Endothelial cell of umbilical vein (primary cell): ENCODE data around the gene SLC9A3. TPM values are rescaled to one million over a fixed set of nuclear protein-coding genes. Genes with fewer than 3 reads are reported as not detected.

ENCODE experiments used
- BruUV-seq: library from RNA; stranded (reverse); fragments of 400-500 nt; replicated peaks from 2 replicates; lab custom pipeline; 2021; lab: Mats Ljungman, UMichigan
- CTCF ChIA-PET: fragments of 300-600, 350-600 bp; sonication (Branson Sonifier 250); formaldehyde crosslinking; loops from one replicate; lab custom pipeline; 2021; ENCODE audit warnings: antibody characterized with exemption, inconsistent platforms; lab: Charles Lee
- POLR2A ChIA-PET: fragments of 300-600, 350-600 bp; sonication (Branson Sonifier 250); formaldehyde crosslinking; loops from one replicate; lab custom pipeline; 2021; ENCODE audit warnings: antibody characterized with exemption, inconsistent platforms; lab: Charles Lee
- DNase-seq: peaks from one replicate; pipeline ENCODE4 v3.0.0-alpha.2; 2011; ENCODE audit warnings: low read depth, low spot score
- FAIRE-seq: peaks from 2 replicates; lab custom pipeline; 2011; peaks lifted over from hg19 to GRCh38; lab: Jason Lieb, UNC
- H2AFZ ChIP-seq: 2 replicates; pipeline ENCODE4 v1.6.0; 2012; ENCODE audit warnings: low read depth, low read length, control low read depth, inconsistent platforms
- H3K27ac ChIP-seq: 2 replicates; pipeline ENCODE4 v1.5.1; 2011; ENCODE audit warnings: low read depth, mild to moderate bottlenecking, control low read depth, low read length, moderate library complexity; ENCODE audit not compliant: insufficient read depth
- H3K27me3 ChIP-seq, 2 experiments: 2 replicates each; pipeline versions ENCODE4 v1.6.0 to v1.6.1; 2011; ENCODE audit warnings: low read length in 2 of 2, mixed read lengths in 1 of 2; ENCODE audit not compliant: control insufficient read depth in 2 of 2, insufficient read depth in 2 of 2
- H3K36me3 ChIP-seq, 2 experiments: 2 replicates in 1 of 2; 3 replicates in 1 of 2; pipeline ENCODE4 v1.5.1; 2011; ENCODE audit warnings: low read length in 2 of 2, mild to moderate bottlenecking in 1 of 2, moderate library complexity in 1 of 2; ENCODE audit not compliant: control insufficient read depth in 2 of 2, insufficient read depth in 2 of 2; ENCODE audit errors: extremely low read depth in 1 of 2
- H3K4me1 ChIP-seq: 3 replicates; pipeline ENCODE4 v1.5.1; 2011; ENCODE audit warnings: mild to moderate bottlenecking, low read length; ENCODE audit not compliant: control insufficient read depth, insufficient read depth; ENCODE audit errors: extremely low read depth
- H3K4me2 ChIP-seq: 2 replicates; pipeline ENCODE4 v1.6.1; 2011; ENCODE audit warnings: low read length, control low read depth, mixed read lengths; ENCODE audit not compliant: insufficient read depth
- H3K4me3 ChIP-seq, 3 experiments: fragments of 200-600 bp in 1 of 3; sonication (generic), shearing (Covaris generic) in 1 of 3; replicated peaks in 1 of 3; 2 replicates each; pipeline ENCODE4 v1.5.1; 2011 to 2016; ENCODE audit warnings: control low read depth in 3 of 3, low read length in 3 of 3, mild to moderate bottlenecking in 2 of 3, inconsistent platforms in 1 of 3, low read depth in 1 of 3, moderate library complexity in 1 of 3; ENCODE audit not compliant: insufficient read depth in 1 of 3
- H3K79me2 ChIP-seq: 2 replicates; pipeline ENCODE4 v1.6.0; 2012; ENCODE audit warnings: low read length, inconsistent platforms; ENCODE audit not compliant: control insufficient read depth, insufficient read depth
- H3K9ac ChIP-seq: replicated peaks from 2 replicates; pipeline ENCODE3; 2011; ENCODE audit warnings: low read length, control low read depth; ENCODE audit not compliant: insufficient read depth; ENCODE audit errors: extremely low read depth
- H3K9me1 ChIP-seq: replicated peaks from 3 replicates; pipeline ENCODE4 v1.6.0; 2011; ENCODE audit warnings: mild to moderate bottlenecking, low read length; ENCODE audit not compliant: control insufficient read depth, insufficient read depth; ENCODE audit errors: extremely low read depth
- H3K9me3 ChIP-seq: replicated peaks from 2 replicates; pipeline ENCODE4 v1.5.1; 2012; ENCODE audit warnings: low read length, inconsistent platforms; ENCODE audit not compliant: control insufficient read depth, insufficient read depth
- H4K20me1 ChIP-seq: replicated peaks from 2 replicates; pipeline ENCODE3; 2011; ENCODE audit warnings: mild to moderate bottlenecking, low read length; ENCODE audit not compliant: control insufficient read depth, insufficient read depth; ENCODE audit errors: extremely low read depth
- CTCF ChIP-seq, 2 donors: IDR thresholded peaks; 1 replicate in 1 of 2; 2 replicates in 1 of 2; pipeline ENCODE4 v1.5.1; 2011; ENCODE audit warnings: low read length in 2 of 2, mild to moderate bottlenecking in 2 of 2, moderate library complexity in 2 of 2, control low read depth in 1 of 2, inconsistent platforms in 1 of 2, low read depth in 1 of 2; ENCODE audit not compliant: insufficient read depth in 1 of 2; ENCODE audit errors: extremely low read depth in 1 of 2
- EZH2 ChIP-seq: IDR thresholded peaks from 2 replicates; pipeline ENCODE4 v1.6.1; 2012; ENCODE audit warnings: borderline replicate concordance, low read depth, mild to moderate bottlenecking, moderate library complexity, low read length, inconsistent platforms; ENCODE audit not compliant: severe bottlenecking
- FOS ChIP-seq: IDR thresholded peaks from 2 replicates; pipeline ENCODE4 v1.6.1; 2011; ENCODE audit warnings: mild to moderate bottlenecking, low read length, moderate library complexity, borderline replicate concordance; ENCODE audit not compliant: insufficient read depth
- GATA2 ChIP-seq: IDR thresholded peaks from 2 replicates; pipeline ENCODE4 v1.7.0; 2011; ENCODE audit warnings: low read depth, mild to moderate bottlenecking, moderate library complexity, mixed read lengths, low read length; ENCODE audit not compliant: insufficient read length, insufficient read depth
- MAX ChIP-seq: IDR thresholded peaks from 2 replicates; pipeline ENCODE4 v1.6.1; 2011; ENCODE audit not compliant: insufficient read depth, insufficient read length
- MYC ChIP-seq: IDR thresholded peaks from one replicate; pipeline ENCODE4 v1.6.1; 2011; ENCODE audit warnings: mild to moderate bottlenecking, low read depth, low read length
- POLR2A ChIP-seq: IDR thresholded peaks from 2 replicates; pipeline ENCODE4 v1.6.1; 2012; ENCODE audit warnings: low read depth, mild to moderate bottlenecking, control low read depth, low read length
- POLR2AphosphoS5 ChIP-seq: IDR thresholded peaks from 2 replicates; pipeline ENCODE4 v1.6.1; 2012; ENCODE audit warnings: low read depth, mild to moderate bottlenecking, control low read depth, low read length, moderate library complexity; ENCODE audit not compliant: insufficient read depth
- dilution Hi-C: fragments of 300-500 bp; cut with MboI; formaldehyde crosslinking; loops from one replicate; pipeline ENCODE4 v1.15.0; 2019; ENCODE audit warnings: low sequenced_read_pairs; ENCODE audit not compliant: extremely low pct_ligation_motif_present
- intact Hi-C: fragments of 100-400 bp; cut with micrococcal nuclease; formaldehyde crosslinking; loops from one replicate; pipeline ENCODE4 v1.10.0; 2022
- polyA plus RNA-seq, 4 experiments: library from polyadenylated mRNA; depleted of rRNA in 3 of 4; stranded (reverse) in 3 of 4; unstranded in 1 of 4; fragments of >200 nt; gene quantifications; 2 replicates each; pipeline versions ENCODE4 v1.2.1 to v1.2.3, GENCODE V29; 2011 to 2012; ENCODE audit warnings: missing spikeins in 1 of 4
- total RNA-seq: library from RNA; stranded (reverse); gene quantifications from 2 replicates; pipeline ENCODE4 v1.2.3, GENCODE V29; 2021

SLC9A3 gene
- total and polyA plus RNA-seq, 2 donors (not counting 3 experiments of a cell fraction or from before 2014, with no cell fraction given), result 0.79 to 0.82 TPM

GRCh38 chr5:526456-527088 is 2.3 kb upstream of the SLC9A3 start:
- intact Hi-C loops, result no loop called here
- ChIA-PET CTCF (no interaction called here), POLR2A (no interaction called here)
- FAIRE-seq, result no peak
- no peak overlapping the region for H3K9ac ChIP-seq
- no peaks in the 10 kb centered on the region for H3K9me3 ChIP-seq
- H3K79me2 ChIP-seq, result no peaks in the 10 kb centered on the region
- H3K4me3 ChIP-seq, result no peak overlapping the region
- H2AFZ ChIP-seq, result no peak overlapping the region
- peaks cover 61 to 72% of the 10 kb centered on the region in 2 experiments for H3K27me3 ChIP-seq
- TF ChIP-seq FOS, result no peak
- no peak for TF ChIP-seq CTCF (IDR thresholded peaks at IDR 0.05; ENCODE audit: extremely low read depth in 1 of 2, insufficient read depth in 1 of 2, low read depth in 1 of 2, low read length in 2 of 2)
- no peak for TF ChIP-seq GATA2
- TF ChIP-seq MYC, result no peak
- TF ChIP-seq POLR2AphosphoS5, result no peak
- TF ChIP-seq POLR2A, result no peak
- no peak for TF ChIP-seq MAX
- TF ChIP-seq EZH2, result no peak
- H4K20me1 ChIP-seq, result no peaks in the 10 kb centered on the region
- no peak for DNase-seq
- BruUV-seq, result no TSS peak
- no peaks in the 10 kb centered on the region for H3K36me3 ChIP-seq
- no peak overlapping the region for H3K4me2 ChIP-seq
- no peaks in the 10 kb centered on the region for H3K9me1 ChIP-seq
- dilution Hi-C loops, result no loop called here
- H3K4me1 ChIP-seq, result no peaks in the 10 kb centered on the region
- H3K27ac ChIP-seq, result no peak overlapping the region
